ENCODE results near the gene SND1.

DNA sequence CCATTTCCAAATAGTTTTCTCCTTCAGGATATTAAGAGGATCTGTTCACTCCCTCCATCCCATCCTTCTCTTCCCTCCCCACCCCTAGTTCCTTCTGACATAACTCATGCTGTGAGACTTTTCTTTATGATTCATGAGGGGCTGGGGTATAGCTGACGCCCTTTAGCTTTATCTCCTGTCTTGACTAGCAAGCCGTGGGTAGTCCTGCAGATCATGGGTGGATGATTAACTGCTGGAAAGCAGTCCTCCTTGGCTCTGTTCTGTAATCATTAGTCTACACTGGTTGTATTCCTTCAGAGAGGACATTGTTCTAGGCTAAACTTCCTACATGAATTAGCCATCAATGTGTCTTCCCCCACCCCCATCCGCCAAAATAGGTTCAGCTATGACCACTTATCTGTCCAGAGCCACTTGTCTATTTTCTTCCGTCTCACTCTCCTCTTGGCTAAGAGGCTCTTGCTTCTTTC lies 243.9 kb downstream of the SND1 start:
- TF ChIP-seq, protein P1, sequence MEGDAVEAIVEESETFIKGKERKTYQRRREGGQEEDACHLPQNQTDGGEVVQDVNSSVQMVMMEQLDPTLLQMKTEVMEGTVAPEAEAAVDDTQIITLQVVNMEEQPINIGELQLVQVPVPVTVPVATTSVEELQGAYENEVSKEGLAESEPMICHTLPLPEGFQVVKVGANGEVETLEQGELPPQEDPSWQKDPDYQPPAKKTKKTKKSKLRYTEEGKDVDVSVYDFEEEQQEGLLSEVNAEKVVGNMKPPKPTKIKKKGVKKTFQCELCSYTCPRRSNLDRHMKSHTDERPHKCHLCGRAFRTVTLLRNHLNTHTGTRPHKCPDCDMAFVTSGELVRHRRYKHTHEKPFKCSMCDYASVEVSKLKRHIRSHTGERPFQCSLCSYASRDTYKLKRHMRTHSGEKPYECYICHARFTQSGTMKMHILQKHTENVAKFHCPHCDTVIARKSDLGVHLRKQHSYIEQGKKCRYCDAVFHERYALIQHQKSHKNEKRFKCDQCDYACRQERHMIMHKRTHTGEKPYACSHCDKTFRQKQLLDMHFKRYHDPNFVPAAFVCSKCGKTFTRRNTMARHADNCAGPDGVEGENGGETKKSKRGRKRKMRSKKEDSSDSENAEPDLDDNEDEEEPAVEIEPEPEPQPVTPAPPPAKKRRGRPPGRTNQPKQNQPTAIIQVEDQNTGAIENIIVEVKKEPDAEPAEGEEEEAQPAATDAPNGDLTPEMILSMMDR (IDR thresholded peaks at IDR 0.05; ENCODE audit: low read depth, low read length, poor library complexity, severe bottlenecking), result no peak
- TF ChIP-seq EZH2phosphoT487 (IDR thresholded peaks at IDR 0.05; ENCODE audit: borderline replicate concordance, low read length), result no peak
